ENCODE data around the gene FOSL2. TPM values are rescaled to one million over a fixed set of nuclear protein-coding genes. Genes with fewer than 3 reads are reported as not detected.

FOSL2 gene
- total RNA-seq, 1 donor = 171 TPM

- H3K9me3 ChIP-seq (ENCODE audit: low read depth, low read length) = no peaks in the 10 kb centered on the region
- H3K27me3 ChIP-seq (ENCODE audit: insufficient read depth, low read length) = no peaks in the 10 kb centered on the region
- H3K4me1 ChIP-seq (ENCODE audit: insufficient read depth, low read length) = peaks cover 98% of the 10 kb centered on the region
- no peak overlapping the region for H3K4me3 ChIP-seq (ENCODE audit: low read length)
Observed at GRCh38 chr2:28405537-28405936, 12.9 kb downstream of the FOSL2 start.

- Histone ChIP-seq H3K27me3 (ENCODE audit: insufficient read depth, low read length) (no peaks in the 10 kb centered on the region), H3K9me3 (ENCODE audit: low read depth, low read length) (no peaks in the 10 kb centered on the region), H3K4me1 (ENCODE audit: insufficient read depth, low read length) (peaks cover 98% of the 10 kb centered on the region), H3K4me3 (ENCODE audit: low read length) (no peak overlapping the region)
Observed at GRCh38 chr2:28406276-28407096, 13.8 kb downstream of the FOSL2 start.

- peaks cover 98% of the 10 kb centered on the region for H3K4me1 ChIP-seq (ENCODE audit: insufficient read depth, low read length)
- no peak overlapping the region for H3K4me3 ChIP-seq (ENCODE audit: low read length)
Observed at GRCh38 chr2:28407131-28407975, 14.7 kb downstream of the FOSL2 start.

GRCh38 chr2:28407976-28408690, 15.5 kb downstream of the FOSL2 start:
- H3K4me1 ChIP-seq (ENCODE audit: insufficient read depth, low read length) = peaks cover 94% of the 10 kb centered on the region
- H3K27me3 ChIP-seq (ENCODE audit: insufficient read depth, low read length) = no peaks in the 10 kb centered on the region
- no peak overlapping the region for H3K4me3 ChIP-seq (ENCODE audit: low read length)

More at GRCh38 chr2:28407131-28407975, 14.7 kb downstream of the FOSL2 start:
- Histone ChIP-seq H3K27me3 (ENCODE audit: insufficient read depth, low read length) (no peaks in the 10 kb centered on the region), H3K9me3 (ENCODE audit: low read depth, low read length) (no peaks in the 10 kb centered on the region)

GRCh38 chr2:28408764-28409599, 16.3 kb downstream of the FOSL2 start:
- Histone ChIP-seq H3K4me3 (ENCODE audit: low read length) (no peak overlapping the region), H3K4me1 (ENCODE audit: insufficient read depth, low read length) (peaks cover 95% of the 10 kb centered on the region), H3K9me3 (ENCODE audit: low read depth, low read length) (no peaks in the 10 kb centered on the region), H3K27me3 (ENCODE audit: insufficient read depth, low read length) (no peaks in the 10 kb centered on the region)

More at GRCh38 chr2:28407976-28408690, 15.5 kb downstream of the FOSL2 start:
- no peaks in the 10 kb centered on the region for H3K9me3 ChIP-seq (ENCODE audit: low read depth, low read length)

GRCh38 chr2:28411166-28411755, 18.6 kb downstream of the FOSL2 start:
- Histone ChIP-seq H3K9me3 (ENCODE audit: low read depth, low read length) (no peaks in the 10 kb centered on the region), H3K4me1 (ENCODE audit: insufficient read depth, low read length) (peaks cover 72% of the 10 kb centered on the region), H3K27me3 (ENCODE audit: insufficient read depth, low read length) (no peaks in the 10 kb centered on the region), H3K4me3 (ENCODE audit: low read length) (no peak overlapping the region)

- Histone ChIP-seq H3K9me3 (ENCODE audit: low read depth, low read length) (no peaks in the 10 kb centered on the region), H3K27me3 (ENCODE audit: insufficient read depth, low read length) (no peaks in the 10 kb centered on the region), H3K4me1 (ENCODE audit: insufficient read depth, low read length) (peaks cover 64% of the 10 kb centered on the region), H3K4me3 (ENCODE audit: low read length) (no peak overlapping the region)
Observed at GRCh38 chr2:28411956-28412609, 19.4 kb downstream of the FOSL2 start.

GRCh38 chr2:28412625-28413151, 20.0 kb downstream of the FOSL2 start:
- Histone ChIP-seq H3K4me1 (ENCODE audit: insufficient read depth, low read length) (peaks cover 58% of the 10 kb centered on the region), H3K9me3 (ENCODE audit: low read depth, low read length) (no peaks in the 10 kb centered on the region), H3K4me3 (ENCODE audit: low read length) (no peak overlapping the region), H3K27me3 (ENCODE audit: insufficient read depth, low read length) (no peaks in the 10 kb centered on the region)

- H3K9me3 ChIP-seq (ENCODE audit: low read depth, low read length) = no peaks in the 10 kb centered on the region
- H3K27me3 ChIP-seq (ENCODE audit: insufficient read depth, low read length) = no peaks in the 10 kb centered on the region
- H3K4me3 ChIP-seq (ENCODE audit: low read length) = no peak overlapping the region
- H3K4me1 ChIP-seq (ENCODE audit: insufficient read depth, low read length) = peaks cover 52% of the 10 kb centered on the region
Observed at GRCh38 chr2:28413152-28413898, 20.7 kb downstream of the FOSL2 start.

GRCh38 chr2:28413899-28414295, 21.2 kb downstream of the FOSL2 start:
- H3K9me3 ChIP-seq (ENCODE audit: low read depth, low read length) = no peaks in the 10 kb centered on the region
- H3K4me3 ChIP-seq (ENCODE audit: low read length) = no peak overlapping the region
- H3K4me1 ChIP-seq (ENCODE audit: insufficient read depth, low read length) = peaks cover 46% of the 10 kb centered on the region
- no peaks in the 10 kb centered on the region for H3K27me3 ChIP-seq (ENCODE audit: insufficient read depth, low read length)

- Histone ChIP-seq H3K4me3 (ENCODE audit: low read length) (no peak overlapping the region), H3K4me1 (ENCODE audit: insufficient read depth, low read length) (peaks cover 39% of the 10 kb centered on the region), H3K9me3 (ENCODE audit: low read depth, low read length) (no peaks in the 10 kb centered on the region), H3K27me3 (ENCODE audit: insufficient read depth, low read length) (no peaks in the 10 kb centered on the region)
Observed at GRCh38 chr2:28414583-28414982, 21.9 kb downstream of the FOSL2 start.

- H3K4me1 ChIP-seq (ENCODE audit: insufficient read depth, low read length) = peaks cover 35% of the 10 kb centered on the region
- no peaks in the 10 kb centered on the region for H3K9me3 ChIP-seq (ENCODE audit: low read depth, low read length)
- H3K4me3 ChIP-seq (ENCODE audit: low read length) = no peak overlapping the region
- no peaks in the 10 kb centered on the region for H3K27me3 ChIP-seq (ENCODE audit: insufficient read depth, low read length)
Observed at GRCh38 chr2:28415010-28415409, 22.4 kb downstream of the FOSL2 start.

- Histone ChIP-seq H3K27me3 (ENCODE audit: insufficient read depth, low read length) (no peaks in the 10 kb centered on the region), H3K9me3 (ENCODE audit: low read depth, low read length) (no peaks in the 10 kb centered on the region), H3K4me1 (ENCODE audit: insufficient read depth, low read length) (peaks cover 28% of the 10 kb centered on the region), H3K4me3 (ENCODE audit: low read length) (no peak overlapping the region)
Observed at GRCh38 chr2:28415715-28416114, 23.1 kb downstream of the FOSL2 start.

All from mononuclear cell (primary cell).